Activated CD4-positive, alpha-beta T cell treated with anti-CD3 and anti-CD28 coated beads, Interleukin-2, amount 10 ng/mL, durations not matched to agents 24 days and 14 days (primary cell): ENCODE measurements around the gene FOXRED1. TPM values are rescaled to one million over a fixed set of nuclear protein-coding genes. Genes with fewer than 3 reads are reported as not detected.
"Not testable (repeated sequence)": the region's sequence is repeated elsewhere in the genome, so short reads cannot be mapped to it uniquely, and the experiment has no call there.

Experiments used
- DNase-seq: peaks from one replicate; pipeline ENCODE4 v3.0.0; 2022
- H3K27ac Mint-ChIP-seq: one replicate; pipeline ENCODE4 v1.8.0; 2022; ENCODE audit warnings: mild to moderate bottlenecking, mixed read lengths
- H3K27me3 Mint-ChIP-seq: one replicate; pipeline ENCODE4 v1.8.0; 2022; ENCODE audit warnings: mixed read lengths
- H3K36me3 Mint-ChIP-seq: one replicate; pipeline ENCODE4 v1.8.0; 2022; ENCODE audit warnings: low read depth, mild to moderate bottlenecking, mixed read lengths
- H3K4me1 Mint-ChIP-seq: one replicate; pipeline ENCODE4 v1.8.0; 2021; ENCODE audit warnings: mixed read lengths
- H3K4me3 Mint-ChIP-seq: one replicate; pipeline ENCODE4 v1.8.0; 2022; ENCODE audit warnings: mild to moderate bottlenecking, moderate library complexity, mixed read lengths
- H3K9me3 Mint-ChIP-seq: one replicate; pipeline ENCODE4 v1.8.0; 2021; ENCODE audit warnings: mixed read lengths
- intact Hi-C: fragments of 100-400 bp; cut with micrococcal nuclease; formaldehyde crosslinking; loops from one replicate; pipeline ENCODE4 v1.15.1; 2023
- total RNA-seq: library from RNA; stranded (reverse); gene quantifications from 2 replicates; pipeline ENCODE4 v1.2.3, GENCODE V29; 2022

Gene FOXRED1
- total RNA-seq, 1 donor from 2014 or later: 59.2 TPM

GRCh38 chr11:126282736-126283591 lies 14.0 kb downstream of the FOXRED1 start, which contains the start of gene TIRAP:
TSS of gene TIRAP (plus strand) at chr11:126283093. CDS start at chr11:126290895, 7,802 bp downstream.
- DNase-seq: peak; percentile 90
- Mint-ChIP-seq H3K36me3 (peaks cover 17% of the 10 kb centered on the region), H3K27me3 (no peaks in the 10 kb centered on the region), H3K4me3 (peak within 1 kb of the TSS; percentile 98), H3K9me3 (no peaks in the 10 kb centered on the region), H3K4me1 (peaks cover 31% of the 10 kb centered on the region), H3K27ac (peak within 1 kb of the TSS; percentile 94)
- intact Hi-C loops: loop anchor here (1.0 to 2.0 kb wide), 3 partner anchors 14 to 72 kb away; partner anchors contain the start of genes DCPS, FOXRED1 and ST3GAL4

GRCh38 chr11:126284829-126285228 lies 15.9 kb downstream of the FOXRED1 start:
- Mint-ChIP-seq H3K27ac (peak overlapping the region; percentile 51), H3K36me3 (peaks cover 16% of the 10 kb centered on the region), H3K4me1 (peaks cover 30% of the 10 kb centered on the region), H3K27me3 (no peaks in the 10 kb centered on the region), H3K9me3 (no peaks in the 10 kb centered on the region), H3K4me3 (peak overlapping the region; percentile 72)
- DNase-seq: peak; percentile 79
- intact Hi-C loops: no loop called here

- Mint-ChIP-seq H3K27ac (no peak overlapping the region), H3K27me3 (no peaks in the 10 kb centered on the region), H3K4me1 (peaks cover 15% of the 10 kb centered on the region), H3K4me3 (no peak overlapping the region), H3K9me3 (no peaks in the 10 kb centered on the region), H3K36me3 (peaks cover 23% of the 10 kb centered on the region)
- intact Hi-C loops: no loop called here
- no peak for DNase-seq
Observed at GRCh38 chr11:126288237-126288636, 19.3 kb downstream of the FOXRED1 start.

DNA sequence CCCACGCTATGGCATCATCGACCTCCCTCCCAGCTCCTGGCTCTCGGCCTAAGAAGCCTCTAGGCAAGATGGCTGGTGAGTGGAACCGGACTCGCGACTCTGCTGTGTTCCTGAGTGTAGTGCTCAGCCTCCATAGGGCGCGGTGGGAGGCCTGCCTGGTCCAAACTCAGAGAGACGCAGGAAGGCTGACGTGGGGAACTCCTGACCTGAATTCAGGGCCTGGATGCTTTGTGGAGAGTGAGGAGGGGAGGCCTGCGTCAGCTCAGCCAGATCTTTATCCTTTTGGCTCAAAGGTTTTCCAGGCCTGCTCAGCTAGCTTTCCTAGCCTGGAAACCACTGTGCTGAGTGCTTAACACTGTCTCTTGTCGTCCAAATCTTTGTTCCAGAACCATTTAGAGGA lies 21.9 kb downstream of the FOXRED1 start:
- peaks cover 31% of the 10 kb centered on the region for H3K36me3 Mint-ChIP-seq
- peak overlapping the region; percentile 29 for H3K27ac Mint-ChIP-seq
- no peaks in the 10 kb centered on the region for H3K27me3 Mint-ChIP-seq
- no peaks in the 10 kb centered on the region for H3K9me3 Mint-ChIP-seq
- intact Hi-C loops: no loop called here
- no peak overlapping the region for H3K4me3 Mint-ChIP-seq
- no peak for DNase-seq
- H3K4me1 Mint-ChIP-seq: peaks cover 9% of the 10 kb centered on the region

DNA sequence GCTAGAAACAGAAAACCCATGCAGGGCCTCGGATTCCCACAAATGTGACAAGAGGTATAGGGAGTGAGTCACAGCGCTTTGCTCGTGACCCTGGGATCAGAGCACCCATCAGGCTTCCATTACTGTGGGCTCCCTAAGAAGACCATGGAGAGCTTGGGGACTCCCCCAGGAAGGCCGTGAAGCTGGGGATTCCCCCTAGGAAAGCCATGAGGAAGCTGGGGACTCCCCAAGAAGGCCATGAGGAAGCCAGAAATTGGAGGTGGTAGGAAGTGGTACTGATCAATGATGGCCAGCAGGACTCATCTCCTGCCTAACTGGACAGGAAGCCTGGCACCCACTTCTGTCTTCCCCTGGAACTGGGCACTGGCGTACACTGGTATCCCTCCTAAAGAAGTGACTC lies 24.8 kb downstream of the FOXRED1 start:
- no peak for DNase-seq
- Mint-ChIP-seq H3K36me3 (peaks cover 32% of the 10 kb centered on the region), H3K4me1 (peaks cover 9% of the 10 kb centered on the region), H3K27ac (peak overlapping the region; percentile 48), H3K4me3 (no peak overlapping the region), H3K9me3 (no peaks in the 10 kb centered on the region), H3K27me3 (no peaks in the 10 kb centered on the region)
- intact Hi-C loops: no loop called here

GRCh38 chr11:126297004-126297403 lies 28.1 kb downstream of the FOXRED1 start:
- Mint-ChIP-seq H3K27me3 (no peaks in the 10 kb centered on the region), H3K4me1 (peaks cover 9% of the 10 kb centered on the region), H3K4me3 (no peak overlapping the region), H3K9me3 (no peaks in the 10 kb centered on the region), H3K27ac (no peak overlapping the region), H3K36me3 (peaks cover 28% of the 10 kb centered on the region)
- DNase-seq: no peak
- intact Hi-C loops: no loop called here

DNA sequence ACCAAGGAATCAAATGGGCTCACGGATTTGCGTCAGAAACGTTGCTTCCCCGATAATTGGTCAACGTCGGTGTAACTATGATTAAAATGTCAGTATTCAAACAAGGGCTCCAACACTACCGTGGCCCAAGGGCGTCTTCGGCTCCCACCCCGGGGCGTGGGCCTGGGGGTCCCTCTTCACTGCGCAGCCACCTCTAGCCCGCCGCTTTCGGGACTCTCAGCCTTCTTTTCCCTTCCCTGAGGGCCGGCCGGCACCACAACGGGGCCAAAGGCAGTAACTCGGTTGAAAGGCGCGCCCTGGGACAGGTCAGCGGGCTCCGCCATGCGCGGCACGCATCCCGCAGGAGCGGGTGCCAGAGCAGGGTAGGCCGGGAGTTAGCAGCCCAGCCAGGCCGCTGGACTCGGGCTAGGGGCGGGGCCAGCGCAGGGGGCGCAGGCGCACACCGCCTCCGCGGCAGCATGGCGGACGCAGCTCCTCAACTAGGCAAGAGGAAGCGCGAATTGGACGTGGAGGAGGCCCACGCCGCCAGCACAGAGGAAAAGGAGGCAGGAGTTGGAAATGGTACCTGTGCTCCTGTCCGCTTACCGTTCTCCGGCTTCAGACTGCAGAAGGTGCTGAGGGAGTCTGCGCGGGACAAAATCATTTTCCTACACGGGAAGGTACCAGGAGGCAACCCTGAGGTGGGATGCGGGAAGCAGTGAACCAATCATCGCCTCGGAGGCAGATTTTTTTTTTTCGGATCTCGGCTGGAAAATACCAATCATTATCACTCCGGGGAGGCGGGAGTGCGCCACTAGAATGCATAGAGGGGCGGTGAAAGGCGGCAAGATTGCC lies 34.9 kb downstream of the FOXRED1 start, which contains the start of gene DCPS:
Gene DCPS, plus strand, starts transcription at position 438 of the 834 bp plus-strand sequence. Its CDS starts 21 bp downstream, at position 459.
- Mint-ChIP-seq H3K27me3 (no peaks in the 10 kb centered on the region), H3K9me3 (no peaks in the 10 kb centered on the region), H3K36me3 (peaks cover 26% of the 10 kb centered on the region), H3K27ac (peak within 1 kb of the TSS; percentile 97), H3K4me3 (peak within 1 kb of the TSS; percentile 91), H3K4me1 (peaks cover 19% of the 10 kb centered on the region)
- intact Hi-C loops: loop anchor here (1.0 kb wide), 5 partner anchors 21 to 712 kb away; partner anchors contain the start of genes FAM118B, FOXRED1, RPUSD4 and STT3A
- DNase-seq: peak; percentile 97

GRCh38 chr11:126304457-126305075 lies 35.6 kb downstream of the FOXRED1 start:
- Mint-ChIP-seq H3K4me3 (peak overlapping the region; percentile 91), H3K9me3 (no peaks in the 10 kb centered on the region), H3K27ac (peak overlapping the region; percentile 97), H3K27me3 (no peaks in the 10 kb centered on the region), H3K36me3 (peaks cover 24% of the 10 kb centered on the region), H3K4me1 (peaks cover 19% of the 10 kb centered on the region)
- intact Hi-C loops: loop anchor here (1.0 kb wide), 5 partner anchors 21 to 712 kb away; partner anchors contain the start of genes FAM118B, FOXRED1, RPUSD4 and STT3A
- no peak for DNase-seq

DNA sequence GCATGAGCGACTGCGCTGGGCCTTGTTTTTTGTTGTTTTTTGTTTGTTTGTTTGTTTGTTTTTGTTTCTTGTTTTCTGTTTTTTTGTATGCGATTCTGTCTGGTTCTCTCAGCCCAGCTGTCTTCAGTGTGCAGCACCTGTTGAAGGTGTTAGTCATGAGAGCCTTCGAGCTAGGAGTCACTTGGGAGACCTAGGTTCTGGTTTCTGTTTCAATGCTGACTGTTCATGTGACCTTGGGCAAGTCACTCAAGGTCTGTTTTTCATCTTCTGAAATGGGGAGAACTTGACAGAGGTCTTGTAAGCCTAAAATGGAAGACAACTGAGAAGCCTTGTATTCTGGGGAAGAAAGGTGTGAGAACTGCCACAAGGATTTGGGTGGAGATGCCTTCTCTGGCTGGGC lies 36.7 kb downstream of the FOXRED1 start:
- intact Hi-C loops: no loop called here
- DNase-seq: peak; percentile 77
- Mint-ChIP-seq H3K4me1 (peaks cover 22% of the 10 kb centered on the region), H3K36me3 (peaks cover 29% of the 10 kb centered on the region), H3K4me3 (peak overlapping the region; percentile 76), H3K27me3 (no peaks in the 10 kb centered on the region), H3K27ac (peak overlapping the region; percentile 70), H3K9me3 (no peaks in the 10 kb centered on the region)

DNA sequence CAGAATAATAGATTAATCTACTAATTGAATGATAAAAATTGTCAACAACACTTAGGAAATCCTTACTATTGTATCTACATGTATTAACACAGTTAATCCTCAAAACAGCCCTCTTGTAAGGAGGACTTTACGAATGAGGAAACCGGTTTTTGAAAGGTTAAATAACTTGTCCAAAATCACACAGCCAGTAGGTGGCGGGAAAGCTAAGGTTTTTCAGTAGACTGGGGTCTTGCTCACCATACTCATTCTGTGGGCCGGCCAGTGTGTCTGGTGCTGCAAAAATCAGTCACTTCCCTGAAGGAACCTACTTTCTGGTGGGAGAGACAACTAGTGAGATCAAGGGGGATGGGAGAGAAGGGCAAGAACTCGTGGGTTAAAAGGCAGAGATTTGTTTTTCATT lies 38.8 kb downstream of the FOXRED1 start:
- no peaks in the 10 kb centered on the region for H3K27me3 Mint-ChIP-seq
- no peak overlapping the region for H3K27ac Mint-ChIP-seq
- intact Hi-C loops: no loop called here
- no peak overlapping the region for H3K4me3 Mint-ChIP-seq
- peaks cover 29% of the 10 kb centered on the region for H3K36me3 Mint-ChIP-seq
- H3K4me1 Mint-ChIP-seq: peaks cover 19% of the 10 kb centered on the region
- DNase-seq: peak; percentile 66
- no peaks in the 10 kb centered on the region for H3K9me3 Mint-ChIP-seq

GRCh38 chr11:126308271-126308671 lies 39.3 kb downstream of the FOXRED1 start:
- peaks cover 28% of the 10 kb centered on the region for H3K36me3 Mint-ChIP-seq
- no peaks in the 10 kb centered on the region for H3K27me3 Mint-ChIP-seq
- H3K4me3 Mint-ChIP-seq: no peak overlapping the region
- H3K4me1 Mint-ChIP-seq: peaks cover 19% of the 10 kb centered on the region
- intact Hi-C loops: no loop called here
- H3K9me3 Mint-ChIP-seq: no peaks in the 10 kb centered on the region
- DNase-seq: no peak
- H3K27ac Mint-ChIP-seq: no peak overlapping the region

- H3K4me3 Mint-ChIP-seq, DNase-seq, H3K27me3 Mint-ChIP-seq, H3K9me3 Mint-ChIP-seq, intact Hi-C loops, H3K27ac Mint-ChIP-seq: not testable (repeated sequence)
- H3K4me1 Mint-ChIP-seq: peaks cover 19% of the 10 kb centered on the region
- H3K36me3 Mint-ChIP-seq: peaks cover 30% of the 10 kb centered on the region
Observed at GRCh38 chr11:126308771-126309170, 39.8 kb downstream of the FOXRED1 start.
